ENCODE measurements around the gene PSD4.

PSD4 gene

DNA sequence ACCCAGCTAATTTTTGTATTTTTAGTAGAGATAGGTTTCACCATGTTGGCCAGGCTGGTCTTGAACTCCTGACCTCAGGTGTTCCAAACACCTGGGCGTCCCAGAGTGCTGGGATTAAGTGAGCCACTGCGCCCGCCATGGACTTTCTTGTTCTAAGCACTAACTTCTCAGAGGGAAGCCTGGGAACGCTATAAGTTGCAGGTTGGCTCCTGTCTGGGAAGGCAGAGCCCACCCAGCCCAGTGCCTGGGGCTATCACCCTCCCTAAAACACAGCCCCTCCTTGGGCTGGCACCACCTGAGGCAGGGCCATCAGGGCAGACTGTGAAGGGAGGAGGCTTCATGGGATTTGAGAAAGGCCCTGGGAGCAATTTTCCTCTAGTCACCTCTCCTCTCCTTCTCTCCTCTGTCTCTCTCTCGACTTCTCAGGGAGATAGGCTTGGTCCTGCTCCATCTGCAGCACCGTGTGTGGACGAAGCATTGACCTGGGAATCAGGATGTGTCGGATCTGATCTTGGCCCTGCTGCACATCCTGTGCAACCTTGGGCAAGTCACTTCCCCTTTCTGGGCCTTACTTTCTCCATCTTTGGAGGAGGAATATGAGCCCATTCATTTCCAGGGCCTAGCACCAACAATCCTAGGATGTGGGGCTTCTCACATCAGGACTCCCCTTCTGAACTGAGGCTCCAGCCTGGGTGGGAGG, 10.9 kb downstream of the PSD4 start:
- no peak for DNase-seq (ENCODE audit: low read depth in 2 of 2)

DNA sequence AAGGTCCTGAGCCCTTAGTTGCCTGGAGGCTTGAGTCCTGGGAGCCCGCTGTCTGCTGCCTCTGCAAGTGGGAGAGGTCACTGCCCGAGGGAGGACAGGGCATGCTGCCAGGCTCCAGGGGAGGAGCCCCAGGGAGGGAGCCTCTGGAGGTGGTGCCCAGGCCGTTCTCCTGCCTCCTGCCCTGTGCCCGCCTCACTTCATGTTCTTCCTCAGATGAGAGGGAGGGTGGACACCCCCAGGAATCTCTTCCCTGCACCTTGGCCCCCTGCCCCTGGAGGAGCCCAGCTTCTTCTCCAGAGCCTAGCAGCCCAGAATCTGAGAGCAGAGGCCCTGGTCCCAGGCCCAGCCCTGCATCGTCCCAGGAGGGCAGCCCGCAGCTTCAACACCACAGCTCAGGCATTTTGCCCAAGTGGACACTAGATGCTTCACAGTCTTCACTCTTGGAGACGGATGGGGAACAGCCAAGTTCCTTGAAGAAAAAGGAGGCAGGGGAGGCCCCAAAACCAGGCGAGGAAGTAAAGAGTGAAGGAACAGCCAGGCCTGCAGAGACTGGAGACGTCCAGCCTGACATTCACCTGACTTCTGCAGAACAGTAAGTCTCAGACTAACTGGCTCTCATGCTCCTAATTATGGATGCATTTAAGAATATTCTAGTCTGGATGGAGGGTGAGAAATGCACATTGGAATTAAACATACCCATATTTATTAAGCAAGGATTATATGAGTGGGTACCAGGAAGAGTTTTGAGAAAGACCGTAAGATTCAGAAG, 12.1 kb downstream of the PSD4 start:
- DNase-seq (ENCODE audit: low read depth in 2 of 2): no peak

DNA sequence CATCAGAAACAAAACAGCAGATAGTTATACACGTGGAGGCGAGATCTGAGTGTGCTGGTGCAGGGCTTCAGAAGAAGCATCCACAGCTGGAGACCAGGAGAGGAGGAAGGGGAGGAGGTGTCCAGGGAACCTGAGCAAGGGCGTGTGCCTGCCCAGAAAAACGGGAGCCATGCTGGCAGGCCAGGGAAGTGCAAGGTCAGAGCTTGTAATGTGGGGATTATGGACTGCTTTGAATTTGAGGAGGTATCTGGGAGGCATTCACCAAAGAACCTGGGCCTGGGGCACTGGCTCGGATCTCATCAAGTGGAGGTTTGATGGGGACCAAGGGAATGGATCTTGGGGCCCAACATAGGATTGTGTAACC, 12.6 kb downstream of the PSD4 start:
- no peak for DNase-seq (ENCODE audit: low read depth in 2 of 2)

DNA sequence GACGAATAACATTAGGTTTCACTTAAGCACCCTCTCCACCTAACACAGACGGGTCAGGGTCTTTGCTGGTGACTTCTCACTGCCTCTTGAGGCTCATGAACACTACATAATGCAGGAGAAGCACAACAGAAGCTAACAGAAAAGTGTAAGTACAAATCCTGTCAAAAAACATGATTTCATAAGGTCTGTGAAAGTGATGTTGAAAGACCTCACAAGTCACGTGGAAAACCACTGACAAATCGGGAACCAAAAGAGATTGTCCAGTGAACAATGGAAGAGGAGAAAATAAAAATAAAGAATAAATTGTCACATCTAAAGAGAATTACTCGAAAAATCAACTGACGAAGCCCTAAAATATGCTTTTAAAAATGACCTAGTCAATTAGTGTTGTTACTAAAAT, 14.0 kb downstream of the PSD4 start:
- DNase-seq (ENCODE audit: low read depth in 2 of 2): no peak

DNA sequence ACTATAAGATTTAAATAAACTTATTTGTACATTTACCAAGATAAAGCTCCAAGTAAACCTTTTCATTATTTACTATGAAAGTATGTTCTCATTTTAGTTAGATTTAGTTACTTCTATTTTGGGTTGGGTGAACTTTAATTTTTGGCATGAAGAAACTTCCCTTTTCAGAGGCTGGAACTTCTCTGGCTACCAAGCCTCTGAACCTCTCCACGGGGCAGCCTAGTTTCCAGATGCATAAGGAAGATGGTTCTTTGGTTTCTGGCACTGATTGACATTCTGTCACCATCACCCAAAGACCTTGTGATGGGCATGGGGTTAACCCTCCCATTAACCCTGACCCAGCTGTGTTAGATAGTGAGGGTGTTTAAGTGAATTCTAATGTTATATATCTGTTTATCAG, 17.1 kb downstream of the PSD4 start:
- no peak for DNase-seq (ENCODE audit: low read depth in 2 of 2)

DNA sequence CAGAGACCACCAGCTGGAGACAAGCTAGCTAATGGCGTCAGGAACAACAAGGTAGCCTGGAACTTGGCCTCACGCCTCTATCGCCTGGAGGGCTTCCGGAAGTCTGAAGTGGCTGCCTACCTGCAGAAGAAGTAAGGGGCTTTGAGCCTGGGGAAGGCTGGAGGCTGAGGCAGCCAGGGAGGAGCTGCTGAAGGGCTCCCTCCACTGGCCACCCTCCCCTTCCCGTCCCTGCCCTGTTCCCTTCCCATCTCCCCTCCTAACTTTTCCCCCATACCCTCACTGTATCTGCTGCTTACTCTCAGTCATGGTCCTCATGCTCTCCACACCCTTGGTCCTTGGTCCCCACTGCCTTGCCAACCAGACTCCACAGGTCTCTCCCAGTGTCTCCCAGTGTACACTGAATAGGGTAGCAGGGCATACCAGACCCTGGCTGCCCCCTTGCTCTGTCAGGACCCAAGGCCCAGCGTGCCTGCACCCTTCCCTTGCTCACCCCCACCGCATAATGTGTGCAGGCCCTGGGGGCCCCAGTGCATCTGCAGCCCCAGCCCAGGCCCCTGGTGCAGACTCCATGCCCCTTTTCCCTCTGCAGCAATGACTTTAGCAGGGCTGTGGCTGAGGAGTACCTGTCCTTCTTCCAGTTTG, 18.8 kb downstream of the PSD4 start:
- DNase-seq (ENCODE audit: low read depth in 2 of 2): no peak

DNA sequence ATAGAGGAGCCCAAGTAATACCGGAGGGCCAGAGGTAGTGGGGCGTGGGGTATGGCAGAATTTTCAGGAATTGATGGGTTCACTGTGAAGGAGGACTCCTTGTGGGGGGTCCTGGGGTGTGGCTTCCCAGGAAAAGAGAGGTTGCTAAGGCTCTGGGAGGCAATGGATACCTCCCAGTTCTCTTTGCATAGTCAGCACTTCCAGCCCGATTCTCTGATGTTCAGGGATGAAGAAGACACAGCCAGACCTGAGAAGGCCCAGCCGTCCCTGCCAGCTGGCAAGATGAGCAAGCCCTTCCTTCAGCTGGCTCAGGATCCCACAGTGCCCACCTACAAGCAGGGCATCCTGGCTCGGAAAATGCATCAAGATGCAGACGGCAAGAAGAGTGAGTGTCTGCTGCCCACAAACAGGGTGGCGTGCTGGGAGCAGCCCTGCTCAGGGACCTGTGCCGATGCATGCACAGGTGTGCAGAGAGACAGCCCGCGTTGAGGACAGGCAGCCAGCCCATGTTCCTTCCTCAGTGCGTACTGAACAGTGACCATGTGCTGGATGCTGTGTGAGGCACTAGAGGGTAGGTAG, 22.2 kb downstream of the PSD4 start:
- DNase-seq (ENCODE audit: low read depth in 2 of 2): no peak

DNA sequence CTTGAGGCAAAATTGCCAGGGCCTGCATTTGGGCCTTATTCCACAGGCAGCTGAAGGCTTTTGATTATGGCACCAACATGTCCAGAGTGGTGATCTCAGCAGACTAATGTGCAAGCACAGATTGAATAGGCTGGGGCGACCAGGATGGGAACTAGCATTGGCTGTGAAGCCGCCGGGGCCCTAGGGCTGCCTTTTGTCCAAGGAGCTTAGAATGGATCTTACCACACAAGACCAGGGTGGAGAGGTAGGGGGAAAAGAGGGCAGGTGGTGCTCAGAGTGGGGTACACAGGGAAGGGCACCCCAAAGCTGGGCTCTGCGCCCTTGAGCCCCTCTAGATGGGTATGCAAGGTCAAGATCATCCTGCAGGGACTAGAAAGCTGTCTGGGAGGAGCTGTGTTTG, 23.1 kb downstream of the PSD4 start:
- DNase-seq (ENCODE audit: low read depth in 2 of 2): no peak

DNA sequence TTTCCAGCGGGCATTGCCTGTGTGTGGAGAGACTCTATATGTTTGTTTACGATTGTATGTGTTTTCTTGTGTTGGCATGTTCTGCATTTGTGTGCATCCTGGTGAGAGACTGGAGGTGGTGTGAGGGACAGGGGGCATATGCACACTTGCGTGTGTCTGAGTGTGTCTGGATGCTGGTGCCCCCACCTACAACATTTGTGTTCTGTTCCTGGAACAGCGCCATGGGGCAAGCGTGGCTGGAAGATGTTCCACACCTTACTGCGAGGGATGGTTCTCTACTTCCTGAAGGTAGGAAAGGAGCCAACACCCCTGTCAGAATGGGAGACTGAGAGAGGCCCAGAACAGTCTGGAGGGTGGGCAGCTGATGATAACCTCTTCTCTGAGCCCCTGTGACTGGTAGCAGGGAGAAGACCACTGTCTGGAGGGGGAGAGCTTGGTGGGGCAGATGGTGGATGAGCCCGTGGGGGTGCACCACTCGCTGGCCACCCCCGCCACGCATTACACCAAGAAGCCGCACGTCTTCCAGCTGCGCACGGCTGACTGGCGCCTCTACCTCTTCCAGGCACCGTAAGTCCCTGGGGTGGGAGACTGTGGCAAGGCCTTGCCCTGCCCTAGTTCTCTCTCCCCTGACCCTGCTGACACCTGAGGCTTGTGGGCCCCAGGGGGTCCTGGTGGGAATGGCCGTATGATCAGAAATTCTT, 23.7 kb downstream of the PSD4 start:
- DNase-seq (ENCODE audit: low read depth in 2 of 2): no peak

DNA sequence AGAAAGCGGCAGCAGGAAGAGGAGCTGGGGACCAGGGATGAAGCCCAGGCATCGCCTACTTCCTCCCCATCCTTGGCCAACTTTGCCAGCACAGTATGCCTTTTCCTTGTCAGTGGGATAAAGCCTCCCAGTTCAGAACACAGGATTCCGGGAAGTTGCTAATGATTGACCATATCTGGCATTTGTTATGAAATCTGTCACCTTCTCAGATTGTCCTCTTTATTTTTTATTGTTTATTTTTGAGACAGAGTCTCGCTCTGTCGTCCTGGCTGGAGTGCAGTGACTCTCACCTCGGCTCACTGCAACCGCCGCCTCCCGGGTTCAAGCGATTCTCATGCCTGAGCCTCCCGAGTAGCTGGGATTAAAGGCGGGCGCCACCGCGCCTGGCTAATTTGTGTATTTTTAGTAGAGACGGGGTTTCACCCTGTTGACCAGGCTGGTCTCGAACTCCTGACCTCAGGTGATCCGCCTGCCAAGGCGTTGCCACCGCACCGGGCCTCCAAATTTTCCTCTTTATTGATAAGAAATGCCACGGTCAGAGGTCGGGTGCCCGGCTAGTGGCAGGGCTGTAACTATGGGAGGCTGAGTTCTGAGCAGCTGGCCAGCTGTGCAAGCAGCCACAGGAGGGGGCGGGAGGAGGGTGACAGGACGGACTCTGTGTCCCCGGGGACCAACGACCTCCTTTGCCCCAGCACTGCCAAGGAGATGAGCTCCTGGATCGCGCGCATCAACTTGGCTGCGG, 24.4 kb downstream of the PSD4 start:
- DNase-seq (ENCODE audit: low read depth in 2 of 2): no peak

DNA sequence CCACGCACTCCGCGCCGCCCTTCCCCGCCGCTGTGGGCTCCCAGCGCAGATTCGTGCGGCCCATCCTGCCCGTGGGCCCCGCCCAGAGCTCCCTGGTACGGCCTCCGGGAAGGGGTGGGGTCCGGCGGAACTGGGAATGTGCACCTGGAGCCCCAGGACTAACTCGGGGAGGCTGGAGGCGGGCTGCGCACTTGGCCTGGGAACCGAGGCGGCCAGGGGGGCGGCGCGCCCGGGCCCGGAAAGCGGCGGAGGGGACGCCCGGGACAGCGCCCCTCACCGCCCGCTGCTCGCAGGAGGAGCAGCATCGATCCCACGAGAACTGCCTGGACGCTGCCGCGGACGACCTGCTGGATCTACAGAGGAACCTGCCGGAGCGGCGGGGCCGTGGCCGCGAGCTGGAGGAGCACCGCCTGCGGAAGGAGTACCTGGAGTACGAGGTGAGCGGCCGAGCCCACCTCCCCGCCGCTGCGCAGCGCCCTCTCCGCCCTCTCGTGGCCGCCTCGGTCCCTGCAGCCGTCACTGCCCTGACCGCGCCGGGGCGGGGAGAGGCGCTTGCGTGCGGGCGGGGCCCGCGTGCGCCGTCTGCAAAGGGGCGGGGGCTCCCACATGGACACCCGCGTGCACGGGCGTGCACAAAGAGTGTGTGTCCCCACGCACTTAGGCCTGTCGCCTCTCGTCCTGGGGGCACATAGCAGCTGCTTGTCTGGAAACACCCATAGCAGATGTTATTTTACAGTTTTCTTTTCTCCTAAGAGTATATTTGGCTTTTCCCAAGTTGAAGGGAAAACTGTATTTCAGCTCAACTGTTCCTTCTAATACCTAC, 25.2 kb downstream of the PSD4 start:
- DNase-seq (ENCODE audit: low read depth in 2 of 2): peak; percentile 68 to 83

DNA sequence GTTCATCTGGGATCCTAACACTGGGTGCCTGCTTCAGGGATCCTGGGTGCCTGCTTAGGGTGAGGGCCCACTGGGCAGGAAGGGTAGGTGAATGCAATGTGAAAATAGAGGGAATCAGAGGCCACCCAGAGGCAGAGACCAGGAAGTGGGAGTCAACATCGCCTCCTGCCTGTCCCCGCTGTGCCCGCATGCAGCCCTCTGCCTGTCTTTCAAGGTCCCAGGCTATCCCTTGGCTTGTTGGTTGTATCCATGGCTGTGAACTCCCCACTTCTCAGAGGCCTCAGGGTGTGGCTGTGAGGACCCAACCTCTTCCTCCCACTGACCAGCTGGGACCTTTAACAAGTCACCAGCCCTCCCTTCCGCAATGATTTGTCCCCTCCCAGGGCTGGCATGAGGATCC, 26.5 kb downstream of the PSD4 start:
- no peak for DNase-seq (ENCODE audit: low read depth in 2 of 2)

DNA sequence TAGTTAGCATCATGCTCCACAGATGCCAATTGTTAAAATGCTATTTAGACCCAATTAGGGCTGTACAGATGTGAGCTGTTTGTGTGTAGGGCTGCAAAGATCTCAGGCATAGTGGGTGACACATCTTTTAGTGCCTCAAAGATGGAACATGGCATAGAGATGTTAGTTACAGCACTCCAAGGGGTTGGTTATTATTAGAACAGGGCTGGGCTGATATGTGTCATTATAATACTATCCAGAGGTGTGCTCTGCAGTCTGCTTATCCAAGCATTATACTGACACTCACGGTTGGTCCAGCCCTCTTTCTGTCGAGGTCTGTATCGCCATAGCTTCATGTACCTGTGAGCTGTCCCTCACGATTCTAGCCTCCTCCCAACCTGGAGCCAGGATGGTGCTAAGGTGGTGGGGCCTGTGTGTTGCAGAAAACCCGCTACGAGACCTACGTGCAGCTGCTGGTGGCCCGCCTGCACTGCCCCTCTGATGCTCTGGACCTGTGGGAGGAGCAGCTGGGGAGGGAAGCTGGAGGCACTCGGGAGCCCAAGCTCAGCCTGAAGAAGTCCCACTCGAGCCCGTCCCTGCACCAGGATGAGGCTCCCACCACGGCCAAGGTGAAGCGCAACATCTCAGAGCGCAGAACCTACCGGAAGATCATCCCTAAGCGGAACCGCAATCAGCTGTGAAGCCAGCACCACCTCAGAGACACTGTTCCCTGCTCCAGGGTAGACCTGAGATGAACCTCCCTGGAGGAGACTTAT, 27.1 kb downstream of the PSD4 start:
- DNase-seq (ENCODE audit: low read depth in 2 of 2): no peak

DNA sequence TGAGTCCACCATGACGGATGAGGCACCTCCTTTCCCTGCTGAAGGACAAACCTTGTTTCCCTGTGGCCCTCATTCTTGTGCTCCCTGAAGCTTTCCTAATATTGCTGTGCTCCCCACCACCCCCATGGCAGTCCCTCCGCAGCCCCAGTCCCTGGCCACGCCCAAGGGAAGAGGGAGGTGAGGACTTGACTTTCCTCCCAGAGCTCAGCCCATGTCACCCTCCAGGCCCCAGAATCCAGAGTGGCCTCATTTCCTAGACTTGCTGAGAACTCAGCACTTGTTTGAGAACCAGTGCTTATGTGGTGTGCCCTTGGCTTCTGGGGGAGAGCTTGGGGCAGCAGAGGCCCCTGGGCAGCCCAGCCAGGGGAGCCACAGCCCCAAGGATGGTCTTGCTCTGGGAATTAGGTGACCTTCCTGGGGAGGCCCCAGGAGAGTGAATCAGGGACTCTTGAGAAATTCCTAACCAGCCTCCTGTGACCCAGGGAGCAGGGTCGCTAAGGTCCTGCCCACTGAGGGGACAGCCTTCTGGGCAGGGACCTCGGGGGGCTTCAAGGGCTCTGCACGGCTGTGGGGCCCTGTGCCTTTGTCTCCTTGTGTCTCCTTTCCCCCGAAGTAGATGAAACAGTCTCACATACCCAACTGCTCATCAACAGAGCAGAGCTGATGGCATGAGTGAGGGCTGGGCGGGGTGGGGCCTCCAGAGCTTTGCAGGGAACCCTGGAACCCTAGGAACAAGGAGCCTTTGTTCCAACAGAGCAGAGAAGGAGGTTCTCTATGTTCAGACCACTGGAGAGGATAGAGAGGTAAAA, 27.9 kb downstream of the PSD4 start:
- DNase-seq (ENCODE audit: low read depth in 2 of 2): no peak

DNA sequence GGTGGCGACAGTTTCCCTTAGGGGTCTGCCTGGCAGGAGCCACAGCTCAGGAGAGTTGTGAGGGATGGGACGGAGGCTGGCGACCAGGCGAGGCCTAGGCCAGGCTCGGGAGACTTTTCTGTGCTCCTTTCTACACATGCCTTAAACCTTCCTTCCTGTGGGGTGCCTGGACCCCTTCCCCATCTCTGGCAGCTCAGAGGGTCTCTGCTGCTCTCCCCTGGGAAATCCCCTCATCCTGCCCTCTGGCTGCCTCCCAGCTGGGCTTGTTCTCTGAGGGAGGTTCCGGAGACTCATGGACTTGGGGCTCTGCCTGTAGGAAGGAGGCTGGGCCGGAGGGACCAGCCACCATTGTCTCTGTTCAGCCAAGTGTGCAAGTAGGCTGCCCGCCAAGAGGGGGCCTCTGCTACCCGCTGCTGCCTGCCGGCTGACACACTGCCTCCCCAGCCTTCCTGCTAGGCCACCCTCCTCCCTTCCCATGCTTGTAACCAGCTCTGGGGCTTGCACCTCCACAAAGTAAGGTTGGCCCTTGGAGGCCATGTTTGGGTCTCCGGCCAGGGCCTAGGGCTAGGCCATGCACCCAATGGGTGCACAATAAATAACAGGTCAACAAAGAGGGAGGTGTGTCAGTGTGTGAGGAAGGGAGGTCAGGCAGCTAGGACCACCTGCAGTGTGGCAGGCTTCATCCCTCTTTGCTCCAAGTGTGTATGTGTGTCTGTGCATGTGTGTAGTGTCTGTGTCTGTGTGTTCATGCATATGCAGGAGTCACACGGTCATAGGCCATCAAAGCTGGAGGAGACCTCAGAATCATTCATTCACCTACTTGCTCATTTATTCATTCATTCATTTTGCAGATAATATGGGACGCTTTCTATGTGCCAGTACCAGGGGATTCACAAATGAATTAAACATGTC, 28.8 kb downstream of the PSD4 start:
- DNase-seq (ENCODE audit: low read depth in 2 of 2): no peak

DNA sequence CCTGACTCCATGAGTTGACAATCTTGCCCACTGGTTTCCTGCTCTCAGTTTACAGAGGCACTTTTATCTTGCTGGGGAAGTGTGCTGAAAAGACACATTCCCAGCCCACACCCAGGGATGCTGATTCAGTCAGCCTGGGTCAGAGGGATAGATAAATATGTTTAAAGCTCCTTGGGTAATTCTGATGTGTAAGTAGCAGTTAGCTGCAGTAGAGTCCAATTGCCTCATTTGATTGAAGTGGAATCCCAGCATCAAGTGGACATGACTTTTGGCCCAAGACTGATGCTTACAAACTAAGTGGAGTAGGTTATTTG, 29.4 kb downstream of the PSD4 start:
- DNase-seq (ENCODE audit: low read depth in 2 of 2): no peak

DNA sequence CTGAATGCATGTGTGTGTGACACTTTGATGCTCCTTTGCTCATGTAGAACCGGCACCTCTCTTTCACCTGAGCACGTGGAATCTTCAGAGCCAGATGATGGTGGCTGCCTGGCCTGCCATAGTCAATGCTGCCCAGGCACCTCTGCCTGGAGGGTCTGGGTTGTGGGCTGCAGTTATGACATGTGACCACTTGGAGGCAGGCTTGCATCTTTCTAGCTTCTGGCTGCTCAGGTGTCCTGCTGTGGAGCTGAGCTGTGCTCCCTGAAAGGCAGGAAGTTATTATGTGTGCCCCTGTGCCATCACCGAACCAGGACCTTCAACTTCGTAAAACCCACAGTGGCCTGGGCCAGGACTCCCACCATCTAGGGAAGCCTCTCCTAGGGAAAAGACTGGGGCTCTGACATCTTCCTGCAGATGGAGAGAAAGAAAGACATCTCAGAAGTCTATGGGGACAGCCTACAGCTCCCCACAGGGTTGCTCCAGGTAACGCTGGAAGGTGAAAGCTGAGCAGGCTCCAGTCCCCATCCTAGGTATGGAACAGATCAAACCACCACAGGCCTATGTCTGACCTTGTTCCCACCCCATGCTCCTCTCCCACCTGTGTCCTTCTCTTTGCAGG, 30.2 kb downstream of the PSD4 start:
- DNase-seq (ENCODE audit: low read depth in 2 of 2): peak; percentile 59 to 71

DNA sequence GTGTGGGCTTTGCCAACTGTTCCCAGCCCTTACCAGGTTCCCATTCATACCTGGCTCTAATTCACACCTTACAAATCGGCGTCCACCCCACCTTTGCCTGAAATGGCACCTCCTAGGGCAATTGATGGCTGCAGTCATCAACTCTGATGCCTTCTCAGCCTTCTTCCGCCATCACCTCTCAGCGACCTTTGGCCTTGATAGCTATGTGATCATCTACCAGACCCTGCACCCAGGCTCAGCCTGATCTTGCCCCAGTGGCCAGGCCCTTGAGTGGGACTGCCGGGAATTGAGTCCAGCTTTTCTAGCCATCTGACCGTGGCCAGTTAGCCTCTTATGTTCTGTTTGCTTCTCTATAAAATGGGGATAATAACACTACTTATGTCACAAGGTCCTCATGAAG, 32.5 kb downstream of the PSD4 start:
- DNase-seq (ENCODE audit: low read depth in 2 of 2): no peak
